HEK293T (cell line): ENCODE data around the gene KCMF1.

Source experiments
- ARNT ChIP-seq: fragments of 450-650 bp; IDR thresholded peaks from 2 replicates; pipeline ENCODE4 v1.6.1; 2017; ENCODE audit warnings: mild to moderate bottlenecking
- FOXA1 ChIP-seq: fragments of 450-650 bp; IDR thresholded peaks from 2 replicates; pipeline ENCODE4 v1.6.1; 2016; ENCODE audit warnings: mild to moderate bottlenecking

- no peak for TF ChIP-seq ARNT
- no peak for TF ChIP-seq FOXA1
Observed at GRCh38 chr2:85077859-85078419, 107.0 kb downstream of the KCMF1 start.
